B cell (primary cell): ENCODE data around the gene LRCH1. TPM values are rescaled to one million over a fixed set of nuclear protein-coding genes. Genes with fewer than 3 reads are reported as not detected.

Source experiments
- ATAC-seq: fragments of 200-7000 bp; cut with Tn5 transposase; one replicate; pipeline ENCODE4 v1.10.0; 2021; ENCODE audit warnings: low read depth, mild to moderate bottlenecking, moderate number of reproducible peaks, moderate library complexity
- CTCF ChIA-PET: fragments of 350-600 bp; sonication (Branson Sonifier 250); formaldehyde crosslinking; loops from one replicate; lab custom pipeline; 2021; ENCODE audit warnings: antibody characterized with exemption, inconsistent platforms; lab: Charles Lee
- POLR2A ChIA-PET: fragments of 350-600 bp; sonication (Branson Sonifier 250); formaldehyde crosslinking; loops from one replicate; lab custom pipeline; 2021; ENCODE audit warnings: antibody characterized with exemption; lab: Charles Lee
- DNase-seq: peaks from one replicate; pipeline ENCODE4 v3.0.0; 2013
- H2AFZ ChIP-seq: 2 replicates; pipeline ENCODE4 v1.6.1; 2012; ENCODE audit warnings: mild to moderate bottlenecking, low read depth, low read length; ENCODE audit not compliant: insufficient read depth, poor library complexity, severe bottlenecking
- H3K27ac ChIP-seq, 2 donors: 1 replicate in 1 of 2; 2 replicates in 1 of 2; pipeline ENCODE4 v1.5.1; 2012 to 2013; ENCODE audit warnings: low read length in 2 of 2, mild to moderate bottlenecking in 2 of 2, moderate library complexity in 1 of 2
- H3K27me3 ChIP-seq, 4 experiments: fragments of 200-600 bp in 1 of 4; sonication (generic) in 1 of 4; replicated peaks in 1 of 4; 1 replicate in 2 of 4; 2 replicates in 2 of 4; pipeline versions ENCODE4 v1.6.1 to v1.7.0; 2013 to 2016; ENCODE audit warnings: low read length in 3 of 4, mild to moderate bottlenecking in 2 of 4, mixed read lengths in 1 of 4, moderate library complexity in 1 of 4; ENCODE audit not compliant: insufficient read depth in 4 of 4, control insufficient read depth in 3 of 4; ENCODE audit errors: control extremely low read depth in 1 of 4
- H3K36me3 ChIP-seq, 2 experiments: replicated peaks in 1 of 2; 1 replicate in 1 of 2; 2 replicates in 1 of 2; pipeline versions ENCODE4 v1.6.1 to v1.7.1; 2013; ENCODE audit warnings: low read length in 1 of 2; ENCODE audit not compliant: insufficient read depth in 2 of 2, control insufficient read depth in 1 of 2; ENCODE audit errors: control extremely low read depth in 1 of 2, extremely low read depth in 1 of 2
- H3K4me1 ChIP-seq, 2 donors: fragments of 200-600 bp in 1 of 2; sonication (generic) in 1 of 2; 1 replicate in 1 of 2; 2 replicates in 1 of 2; pipeline versions ENCODE4 v1.5.1 to v1.6.1; 2013 to 2017; ENCODE audit warnings: low read length in 2 of 2; ENCODE audit not compliant: control insufficient read depth in 2 of 2, insufficient read depth in 2 of 2
- H3K4me2 ChIP-seq: replicated peaks from 2 replicates; pipeline ENCODE3; 2012; ENCODE audit warnings: mild to moderate bottlenecking, low read depth, low read length; ENCODE audit not compliant: poor library complexity, severe bottlenecking
- H3K4me3 ChIP-seq, 5 experiments: fragments of 200-600 bp in 1 of 5; sonication (generic) in 1 of 5; 1 replicate in 3 of 5; 2 replicates in 2 of 5; pipeline versions ENCODE4 v1.5.1 to v1.7.0; 2011 to 2016; ENCODE audit warnings: low read length in 4 of 5, mild to moderate bottlenecking in 4 of 5, low read depth in 2 of 5, control low read depth in 1 of 5, moderate library complexity in 1 of 5; ENCODE audit not compliant: insufficient read depth in 1 of 5; ENCODE audit errors: control extremely low read depth in 1 of 5, extremely low read depth in 1 of 5
- H3K79me2 ChIP-seq: fragments of 200-600 bp; sonication (generic); one replicate; pipeline ENCODE4 v1.6.0; 2016; ENCODE audit warnings: low read length; ENCODE audit not compliant: control insufficient read depth, insufficient read depth
- H3K9ac ChIP-seq: fragments of 200-600 bp; sonication (generic); 2 replicates; pipeline ENCODE4 v1.6.1; 2017; ENCODE audit warnings: mild to moderate bottlenecking, low read length, moderate library complexity
- H3K9me3 ChIP-seq, 3 donors: one replicate each; pipeline versions ENCODE4 v1.6.1 to v1.7.1; 2013; ENCODE audit warnings: low read length in 2 of 3; ENCODE audit not compliant: control insufficient read depth in 2 of 3, insufficient read depth in 1 of 3; ENCODE audit errors: control extremely low read depth in 1 of 3
- H4K20me1 ChIP-seq: 2 replicates; pipeline ENCODE4 v1.6.0; 2012; ENCODE audit warnings: mild to moderate bottlenecking, low read length; ENCODE audit not compliant: insufficient read depth, control insufficient read depth, poor library complexity, severe bottlenecking
- H3K27ac Mint-ChIP-seq: one replicate; pipeline ENCODE4 v1.8.0; 2021; ENCODE audit warnings: mixed read lengths
- H3K27me3 Mint-ChIP-seq: one replicate; pipeline ENCODE4 v1.8.0; 2021; ENCODE audit warnings: mixed read lengths
- H3K4me1 Mint-ChIP-seq: one replicate; pipeline ENCODE4 v1.8.0; 2021; ENCODE audit warnings: mixed read lengths
- H3K4me3 Mint-ChIP-seq: one replicate; pipeline ENCODE4 v1.8.0; 2021; ENCODE audit warnings: mixed read lengths
- H3K9me3 Mint-ChIP-seq: one replicate; pipeline ENCODE4 v1.8.0; 2022; ENCODE audit warnings: mixed read lengths; ENCODE audit not compliant: insufficient read depth
- CTCF ChIP-seq: fragments of 200-600 bp; IDR thresholded peaks from one replicate; pipeline ENCODE4 v1.8.0; 2022; ENCODE audit warnings: antibody characterized with exemption, mild to moderate bottlenecking
- EZH2 ChIP-seq: IDR thresholded peaks from 2 replicates; pipeline ENCODE4 v1.6.1; 2012; ENCODE audit warnings: borderline replicate concordance, low read depth, mild to moderate bottlenecking, moderate library complexity, low read length; ENCODE audit not compliant: insufficient read depth, poor library complexity, severe bottlenecking
- WGBS: methylation state at CpG from one replicate; pipeline ENCODE4 v1.1.5; 2013; ENCODE audit warnings: missing lambda C conversion rate; ENCODE audit not compliant: insufficient coverage; 5-methylcytosine and 5-hydroxymethylcytosine counted together
- intact Hi-C: fragments of 100-400 bp; cut with micrococcal nuclease; formaldehyde crosslinking; loops from one replicate; pipeline ENCODE4 v1.10.0; 2022
- polyA plus RNA-seq: library from polyadenylated mRNA; depleted of rRNA; stranded (reverse); fragments of >200 nt; gene quantifications from 2 replicates; pipeline ENCODE4 v1.2.3, GENCODE V29; 2012
- total RNA-seq, 2 donors: library from RNA; stranded (reverse); fragments of 120-200 nt in 1 of 2; gene quantifications; 1 replicate in 1 of 2; 2 replicates in 1 of 2; pipeline versions ENCODE4 v1.2.3 to v1.2.4, GENCODE V29; 2013 to 2022

The LRCH1 gene
- total and polyA plus RNA-seq, 2 donors (not counting 1 experiment from before 2014, with no cell fraction given) = 13.0 to 50.3 TPM

- Histone ChIP-seq H3K27me3 (no peaks in the 10 kb centered on the region), H3K9ac (no peak overlapping the region), H3K27ac (no peak overlapping the region), H3K9me3 (no peaks in the 10 kb centered on the region), H3K36me3 (no peaks in the 10 kb centered on the region), H4K20me1 (peaks cover 30% of the 10 kb centered on the region), H2AFZ (no peak overlapping the region), H3K4me1 (peaks cover 74 to 75% of the 10 kb centered on the region in 2 donors), H3K4me2 (peak overlapping the region; percentile 48), H3K79me2 (peaks cover 90% of the 10 kb centered on the region), H3K4me3 (no peak overlapping the region)
- TF ChIP-seq CTCF (no peak), EZH2 (no peak)
- Mint-ChIP-seq H3K4me3 (peak overlapping the region; percentile 35), H3K4me1 (peaks cover 92% of the 10 kb centered on the region), H3K27ac (no peak overlapping the region), H3K27me3 (no peaks in the 10 kb centered on the region), H3K9me3 (no peaks in the 10 kb centered on the region)
- 57% methylated on average over 3 of the region's 4 CpGs for WGBS
- DNase-seq (no peak), ATAC-seq (no peak)
- ChIA-PET CTCF (interaction anchor here (1.3 to 1.4 kb wide), 3 partner anchors 18 to 71 kb away, joined by 3 to 7 read pairs (median 3); no protein-coding TSS in a partner anchor), POLR2A (no interaction called here)
- intact Hi-C loops = loop anchor here (5.0 kb wide), 1 partner anchor 35 kb away; no protein-coding TSS in a partner anchor
Observed at GRCh38 chr13:46622630-46623256, 69.8 kb downstream of the LRCH1 start.

GRCh38 chr13:46624353-46624752 is 71.4 kb downstream of the LRCH1 start:
- H3K9me3 ChIP-seq = no peaks in the 10 kb centered on the region
- no peaks in the 10 kb centered on the region for H3K36me3 ChIP-seq
- H3K27ac Mint-ChIP-seq = peak overlapping the region; percentile 66
- no peak overlapping the region for H3K4me3 ChIP-seq
- no peaks in the 10 kb centered on the region for H3K27me3 Mint-ChIP-seq
- POLR2A ChIA-PET = no interaction called here
- intact Hi-C loops = loop anchor here (5.0 kb wide), 1 partner anchor 37 kb away; no protein-coding TSS in a partner anchor
- H2AFZ ChIP-seq = no peak overlapping the region
- no peaks in the 10 kb centered on the region for H3K27me3 ChIP-seq
- peak overlapping the region; percentile 50 for H3K4me3 Mint-ChIP-seq
- 18% methylated on average over 1 of the region's 3 CpGs for WGBS
- peaks cover 26% of the 10 kb centered on the region for H4K20me1 ChIP-seq
- peak overlapping the region; percentile 18 for H3K4me2 ChIP-seq
- TF ChIP-seq EZH2 (no peak), CTCF (no peak)
- peaks cover 85% of the 10 kb centered on the region for H3K4me1 Mint-ChIP-seq
- H3K27ac ChIP-seq = peak overlapping the region in 1 of 2 donors; percentile 4
- H3K9me3 Mint-ChIP-seq = no peaks in the 10 kb centered on the region
- CTCF ChIA-PET = interaction anchor here (1.2 to 1.6 kb wide), 2 partner anchors 73 to 87 kb away, joined by 3 to 4 read pairs; no protein-coding TSS in a partner anchor
- H3K9ac ChIP-seq = peak overlapping the region; percentile 4
- H3K4me1 ChIP-seq = peaks cover 59 to 62% of the 10 kb centered on the region in 2 donors
- DNase-seq (no peak), ATAC-seq (peak; percentile 21)
- peaks cover 87% of the 10 kb centered on the region for H3K79me2 ChIP-seq
